ENCODE results near the gene ITGAD.
"Not testable (repeated sequence)": the region's sequence is repeated elsewhere in the genome, so short reads cannot be mapped to it uniquely, and the experiment has no call there.

ITGAD gene

GRCh38 chr16:31439519-31439918 is 46.4 kb downstream of the ITGAD start:
- no peaks in the 10 kb centered on the region for H3K27me3 ChIP-seq (ENCODE audit: control insufficient read depth, insufficient read depth, low read length)
- H3K36me3 ChIP-seq (ENCODE audit: insufficient read depth, low read length): no peaks in the 10 kb centered on the region
- H3K9ac ChIP-seq (ENCODE audit: low read depth, low read length): no peak overlapping the region
- no peak overlapping the region for H3K4me2 ChIP-seq (ENCODE audit: low read length)
- H3K4me1 ChIP-seq (ENCODE audit: control insufficient read depth, insufficient read depth, low read length): no peaks in the 10 kb centered on the region
- H3K4me3 ChIP-seq (ENCODE audit: low read length): no peak overlapping the region
- no peaks in the 10 kb centered on the region for H3K9me3 ChIP-seq (replicated peaks; ENCODE audit: low read length)

- no peaks in the 10 kb centered on the region for H3K9me3 ChIP-seq (replicated peaks; ENCODE audit: low read length)
- H3K4me2 ChIP-seq (ENCODE audit: low read length): no peak overlapping the region
- H3K36me3 ChIP-seq (ENCODE audit: insufficient read depth, low read length): no peaks in the 10 kb centered on the region
- no peak overlapping the region for H3K4me3 ChIP-seq (ENCODE audit: low read length)
- no peaks in the 10 kb centered on the region for H3K4me1 ChIP-seq (ENCODE audit: control insufficient read depth, insufficient read depth, low read length)
- no peak overlapping the region for H3K9ac ChIP-seq (ENCODE audit: low read depth, low read length)
- H3K27me3 ChIP-seq (ENCODE audit: control insufficient read depth, insufficient read depth, low read length): no peaks in the 10 kb centered on the region
Observed at GRCh38 chr16:31440516-31441184, 47.5 kb downstream of the ITGAD start.

- no peak overlapping the region for H3K4me2 ChIP-seq (ENCODE audit: low read length)
- H3K4me3 ChIP-seq (ENCODE audit: low read length): peak overlapping the region; percentile 76
- H3K27me3 ChIP-seq (ENCODE audit: control insufficient read depth, insufficient read depth, low read length): no peaks in the 10 kb centered on the region
- H3K4me1 ChIP-seq (ENCODE audit: control insufficient read depth, insufficient read depth, low read length): no peaks in the 10 kb centered on the region
- H3K36me3 ChIP-seq (ENCODE audit: insufficient read depth, low read length): no peaks in the 10 kb centered on the region
- H3K9me3 ChIP-seq (replicated peaks; ENCODE audit: low read length): no peaks in the 10 kb centered on the region
- peak overlapping the region; percentile 87 for H3K9ac ChIP-seq (ENCODE audit: low read depth, low read length)
Observed at GRCh38 chr16:31441956-31442355, 48.8 kb downstream of the ITGAD start.

GRCh38 chr16:31445931-31446330 is 52.8 kb downstream of the ITGAD start:
- not testable (repeated sequence) for H3K36me3 ChIP-seq (ENCODE audit: insufficient read depth, low read length)

GRCh38 chr16:31451201-31451600 is 58.1 kb downstream of the ITGAD start:
- Histone ChIP-seq H3K9ac (ENCODE audit: low read depth, low read length) (no peak overlapping the region), H3K27me3 (ENCODE audit: control insufficient read depth, insufficient read depth, low read length) (no peaks in the 10 kb centered on the region), H3K36me3 (ENCODE audit: insufficient read depth, low read length) (peaks cover 7% of the 10 kb centered on the region), H3K4me3 (ENCODE audit: low read length) (no peak overlapping the region), H3K4me2 (ENCODE audit: low read length) (no peak overlapping the region), H3K4me1 (ENCODE audit: control insufficient read depth, insufficient read depth, low read length) (peaks cover 43% of the 10 kb centered on the region), H3K9me3 (replicated peaks; ENCODE audit: low read length) (no peaks in the 10 kb centered on the region)

More at GRCh38 chr16:31445931-31446330, 52.8 kb downstream of the ITGAD start:
- H3K9ac ChIP-seq (ENCODE audit: low read depth, low read length); H3K4me1 ChIP-seq (ENCODE audit: control insufficient read depth, insufficient read depth, low read length); H3K9me3 ChIP-seq (replicated peaks; ENCODE audit: low read length); H3K27me3 ChIP-seq (ENCODE audit: control insufficient read depth, insufficient read depth, low read length); H3K4me2 ChIP-seq (ENCODE audit: low read length); H3K4me3 ChIP-seq (ENCODE audit: low read length): not testable (repeated sequence)

- Histone ChIP-seq H3K36me3 (ENCODE audit: insufficient read depth, low read length) (peaks cover 7% of the 10 kb centered on the region), H3K4me3 (ENCODE audit: low read length) (no peak overlapping the region), H3K4me2 (ENCODE audit: low read length) (peak overlapping the region; percentile 55), H3K9me3 (replicated peaks; ENCODE audit: low read length) (no peaks in the 10 kb centered on the region), H3K27me3 (ENCODE audit: control insufficient read depth, insufficient read depth, low read length) (no peaks in the 10 kb centered on the region), H3K9ac (ENCODE audit: low read depth, low read length) (peak overlapping the region; percentile 32), H3K4me1 (ENCODE audit: control insufficient read depth, insufficient read depth, low read length) (peaks cover 46% of the 10 kb centered on the region)
Observed at GRCh38 chr16:31451681-31452351, 58.7 kb downstream of the ITGAD start.

- Histone ChIP-seq H3K9me3 (replicated peaks; ENCODE audit: low read length) (no peaks in the 10 kb centered on the region), H3K4me1 (ENCODE audit: control insufficient read depth, insufficient read depth, low read length) (peaks cover 55% of the 10 kb centered on the region), H3K9ac (ENCODE audit: low read depth, low read length) (peak overlapping the region; percentile 32)
Observed at GRCh38 chr16:31452631-31453106, 59.5 kb downstream of the ITGAD start.

GRCh38 chr16:31453255-31454204 is 60.4 kb downstream of the ITGAD start:
- Histone ChIP-seq H3K4me2 (ENCODE audit: low read length) (peak overlapping the region; percentile 47), H3K27me3 (ENCODE audit: control insufficient read depth, insufficient read depth, low read length) (no peaks in the 10 kb centered on the region), H3K9ac (ENCODE audit: low read depth, low read length) (peak overlapping the region; percentile 29), H3K9me3 (replicated peaks; ENCODE audit: low read length) (no peaks in the 10 kb centered on the region), H3K4me1 (ENCODE audit: control insufficient read depth, insufficient read depth, low read length) (peaks cover 59% of the 10 kb centered on the region), H3K4me3 (ENCODE audit: low read length) (peak overlapping the region; percentile 4), H3K36me3 (ENCODE audit: insufficient read depth, low read length) (peaks cover 7% of the 10 kb centered on the region)

More at GRCh38 chr16:31452631-31453106, 59.5 kb downstream of the ITGAD start:
- no peaks in the 10 kb centered on the region for H3K27me3 ChIP-seq (ENCODE audit: control insufficient read depth, insufficient read depth, low read length)
- peaks cover 7% of the 10 kb centered on the region for H3K36me3 ChIP-seq (ENCODE audit: insufficient read depth, low read length)
- H3K4me3 ChIP-seq (ENCODE audit: low read length): peak overlapping the region; percentile 29
- H3K4me2 ChIP-seq (ENCODE audit: low read length): peak overlapping the region; percentile 55

- peak overlapping the region; percentile 48 for H3K4me2 ChIP-seq (ENCODE audit: low read length)
- no peaks in the 10 kb centered on the region for H3K27me3 ChIP-seq (ENCODE audit: control insufficient read depth, insufficient read depth, low read length)
- peaks cover 7% of the 10 kb centered on the region for H3K36me3 ChIP-seq (ENCODE audit: insufficient read depth, low read length)
- peaks cover 65% of the 10 kb centered on the region for H3K4me1 ChIP-seq (ENCODE audit: control insufficient read depth, insufficient read depth, low read length)
- H3K4me3 ChIP-seq (ENCODE audit: low read length): no peak overlapping the region
- no peaks in the 10 kb centered on the region for H3K9me3 ChIP-seq (replicated peaks; ENCODE audit: low read length)
- H3K9ac ChIP-seq (ENCODE audit: low read depth, low read length): no peak overlapping the region
Observed at GRCh38 chr16:31455601-31456314, 62.6 kb downstream of the ITGAD start.

GRCh38 chr16:31456988-31457360 is 63.8 kb downstream of the ITGAD start:
- no peaks in the 10 kb centered on the region for H3K9me3 ChIP-seq (replicated peaks; ENCODE audit: low read length)
- peaks cover 60% of the 10 kb centered on the region for H3K4me1 ChIP-seq (ENCODE audit: control insufficient read depth, insufficient read depth, low read length)
- H3K27me3 ChIP-seq (ENCODE audit: control insufficient read depth, insufficient read depth, low read length): no peaks in the 10 kb centered on the region
- no peak overlapping the region for H3K9ac ChIP-seq (ENCODE audit: low read depth, low read length)
- peak overlapping the region; percentile 99 for H3K4me2 ChIP-seq (ENCODE audit: low read length)
- peaks cover 9% of the 10 kb centered on the region for H3K36me3 ChIP-seq (ENCODE audit: insufficient read depth, low read length)
- H3K4me3 ChIP-seq (ENCODE audit: low read length): no peak overlapping the region
